IPS-15b (cell line): Measurements from ENCODE around the gene NRXN3.

ENCODE experiments used
- H3K27me3 ChIP-seq: one replicate; pipeline ENCODE4 v1.6.1; 2013; ENCODE audit warnings: low read length; ENCODE audit not compliant: control insufficient read depth, insufficient read depth
- H3K36me3 ChIP-seq: one replicate; pipeline ENCODE4 v1.6.1; 2013; ENCODE audit warnings: low read length; ENCODE audit not compliant: control insufficient read depth, insufficient read depth
- H3K4me1 ChIP-seq: one replicate; pipeline ENCODE4 v1.6.1; 2013; ENCODE audit warnings: mild to moderate bottlenecking, low read length; ENCODE audit not compliant: control insufficient read depth, insufficient read depth
- H3K4me3 ChIP-seq: one replicate; pipeline ENCODE4 v1.5.1; 2013; ENCODE audit warnings: low read depth, low read length
- H3K9ac ChIP-seq: one replicate; pipeline ENCODE4 v1.6.1; 2013; ENCODE audit warnings: low read depth, mild to moderate bottlenecking, low read length
- H3K9me3 ChIP-seq: one replicate; pipeline ENCODE4 v1.6.1; 2013; ENCODE audit warnings: mild to moderate bottlenecking, low read length; ENCODE audit not compliant: control insufficient read depth, insufficient read depth

Gene NRXN3

DNA sequence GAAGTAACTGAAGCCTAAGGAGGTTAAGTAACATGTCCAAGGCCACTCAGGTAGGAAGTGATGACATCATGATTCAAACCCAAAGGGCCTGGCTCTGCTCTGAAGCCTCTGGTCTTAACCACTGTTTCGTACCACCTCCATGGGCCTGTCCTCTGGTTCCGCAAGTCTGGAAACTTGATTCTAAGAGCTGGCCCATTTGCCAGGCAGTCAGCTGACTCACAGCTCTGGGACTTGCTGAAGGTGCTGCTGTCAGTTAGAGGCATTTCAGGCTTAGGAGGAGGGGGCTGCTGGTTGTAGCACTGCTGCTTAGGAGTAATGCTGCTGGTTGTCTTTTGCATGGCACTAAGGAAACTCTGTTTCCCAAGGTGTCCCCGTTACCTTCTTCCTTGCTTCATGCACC lies 7.9 kb downstream of the NRXN3 start:
- no peaks in the 10 kb centered on the region for H3K27me3 ChIP-seq
- no peaks in the 10 kb centered on the region for H3K36me3 ChIP-seq
- no peaks in the 10 kb centered on the region for H3K9me3 ChIP-seq
- H3K4me3 ChIP-seq, result no peak overlapping the region
- no peak overlapping the region for H3K9ac ChIP-seq
- no peaks in the 10 kb centered on the region for H3K4me1 ChIP-seq

DNA sequence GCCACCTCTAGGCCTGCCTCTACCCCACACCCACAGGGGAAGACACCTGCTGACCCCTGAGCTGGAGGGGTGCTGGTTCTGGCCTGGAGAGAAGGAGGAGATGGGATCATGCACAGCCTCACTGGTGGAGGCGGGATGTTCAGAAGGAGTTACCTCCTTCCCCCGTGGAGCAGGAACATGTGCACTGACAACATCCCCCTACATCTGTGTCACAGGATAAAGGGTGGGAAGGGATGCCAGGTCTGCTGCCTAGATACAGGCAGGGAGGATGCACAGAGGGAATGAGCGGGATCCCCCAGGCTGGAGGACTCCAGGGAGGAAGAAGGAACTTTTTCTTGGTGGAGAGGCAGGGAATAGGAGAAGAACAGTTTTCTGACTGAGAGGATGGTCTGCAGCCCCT lies 8.8 kb downstream of the NRXN3 start:
- H3K36me3 ChIP-seq, result no peaks in the 10 kb centered on the region
- no peaks in the 10 kb centered on the region for H3K4me1 ChIP-seq
- H3K27me3 ChIP-seq, result no peaks in the 10 kb centered on the region
- no peak overlapping the region for H3K4me3 ChIP-seq
- H3K9ac ChIP-seq, result no peak overlapping the region
- H3K9me3 ChIP-seq, result no peaks in the 10 kb centered on the region

DNA sequence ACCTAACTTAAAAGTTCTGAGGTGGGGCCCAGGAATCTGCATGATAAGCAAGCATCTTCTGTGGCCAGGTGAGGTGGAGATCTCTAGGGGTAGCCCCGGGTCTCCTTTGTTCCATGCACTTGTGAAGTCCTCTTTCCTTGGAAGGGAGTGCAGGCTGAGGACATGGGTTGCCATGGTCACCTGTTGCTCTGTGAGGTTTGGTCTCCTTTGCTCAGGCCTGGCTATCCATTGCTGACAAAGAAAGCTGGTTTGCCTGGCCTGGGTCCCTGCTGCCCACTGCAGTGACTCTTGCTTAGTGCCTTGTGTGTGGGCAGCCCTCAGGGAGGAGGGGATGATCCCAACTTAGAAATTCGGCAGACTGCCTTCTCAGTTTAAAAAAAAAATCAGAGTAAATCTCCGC lies 11.1 kb downstream of the NRXN3 start:
- Histone ChIP-seq H3K9ac (no peak overlapping the region), H3K4me1 (no peaks in the 10 kb centered on the region), H3K4me3 (no peak overlapping the region), H3K27me3 (no peaks in the 10 kb centered on the region), H3K9me3 (no peaks in the 10 kb centered on the region), H3K36me3 (no peaks in the 10 kb centered on the region)

DNA sequence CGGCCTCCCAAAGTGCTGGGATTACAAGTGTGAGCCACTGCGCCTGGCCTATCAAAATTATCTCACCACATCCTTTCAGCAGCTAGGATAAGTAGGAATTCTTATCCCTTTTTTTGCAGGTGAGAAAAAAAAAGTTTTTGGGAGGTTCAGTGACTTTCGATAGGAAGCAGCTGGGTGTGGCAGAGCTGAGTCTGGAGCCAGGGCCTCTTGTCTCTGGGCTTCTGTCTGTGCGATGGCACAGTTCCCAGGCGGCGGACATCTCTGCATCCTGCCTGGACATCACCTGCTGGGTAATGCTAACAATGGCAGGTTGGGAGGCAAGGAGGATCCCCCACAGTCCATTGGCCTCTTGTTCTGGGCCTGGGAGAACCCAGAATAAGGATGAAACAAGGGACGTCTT lies 12.5 kb downstream of the NRXN3 start:
- Histone ChIP-seq H3K27me3 (no peaks in the 10 kb centered on the region), H3K4me1 (no peaks in the 10 kb centered on the region), H3K36me3 (no peaks in the 10 kb centered on the region), H3K4me3 (no peak overlapping the region), H3K9ac (no peak overlapping the region), H3K9me3 (no peaks in the 10 kb centered on the region)

DNA sequence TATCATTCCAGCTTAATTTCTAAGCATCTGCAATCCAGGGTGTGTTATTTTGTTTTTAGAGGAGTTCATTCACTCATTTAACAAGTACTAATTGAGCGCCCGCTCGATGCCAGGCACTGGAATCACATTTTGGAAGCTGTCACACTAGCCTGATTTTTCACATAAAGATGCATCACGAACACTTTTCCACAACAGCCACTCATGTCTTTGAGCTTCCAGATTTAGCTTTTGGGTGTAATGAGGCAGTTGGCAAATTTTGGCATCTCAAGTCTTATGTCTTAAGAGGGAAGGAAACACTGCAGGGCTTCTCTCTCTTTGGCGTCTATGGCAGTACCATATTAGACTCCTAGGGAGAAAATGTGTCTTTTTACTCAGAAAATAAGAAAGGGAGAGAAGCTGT lies 14.0 kb downstream of the NRXN3 start:
- no peak overlapping the region for H3K4me3 ChIP-seq
- no peaks in the 10 kb centered on the region for H3K36me3 ChIP-seq
- H3K9ac ChIP-seq, result no peak overlapping the region
- H3K4me1 ChIP-seq, result no peaks in the 10 kb centered on the region
- no peaks in the 10 kb centered on the region for H3K27me3 ChIP-seq
- no peaks in the 10 kb centered on the region for H3K9me3 ChIP-seq

DNA sequence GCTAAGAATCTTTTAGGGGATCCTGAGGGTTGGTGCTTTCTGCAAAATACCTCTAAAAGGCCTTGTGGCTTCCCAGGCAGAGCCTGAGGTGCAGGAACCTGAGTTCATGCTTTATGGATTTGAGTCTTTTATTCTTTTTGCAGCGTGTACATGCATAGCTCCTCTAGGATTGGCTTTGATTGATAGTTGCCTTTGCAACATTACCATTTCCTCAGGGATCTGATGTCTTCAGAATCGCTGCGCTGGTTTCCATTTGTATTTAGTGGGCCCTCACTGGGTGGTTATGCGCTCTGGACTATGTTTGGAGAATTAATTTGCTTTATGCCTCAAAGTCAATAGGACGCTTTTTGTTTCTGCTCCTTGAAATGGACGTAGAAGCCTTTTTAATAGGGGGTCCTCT lies 16.1 kb downstream of the NRXN3 start:
- no peak overlapping the region for H3K9ac ChIP-seq
- no peaks in the 10 kb centered on the region for H3K36me3 ChIP-seq
- H3K4me1 ChIP-seq, result no peaks in the 10 kb centered on the region
- no peak overlapping the region for H3K4me3 ChIP-seq
- no peaks in the 10 kb centered on the region for H3K27me3 ChIP-seq
- H3K9me3 ChIP-seq, result no peaks in the 10 kb centered on the region

DNA sequence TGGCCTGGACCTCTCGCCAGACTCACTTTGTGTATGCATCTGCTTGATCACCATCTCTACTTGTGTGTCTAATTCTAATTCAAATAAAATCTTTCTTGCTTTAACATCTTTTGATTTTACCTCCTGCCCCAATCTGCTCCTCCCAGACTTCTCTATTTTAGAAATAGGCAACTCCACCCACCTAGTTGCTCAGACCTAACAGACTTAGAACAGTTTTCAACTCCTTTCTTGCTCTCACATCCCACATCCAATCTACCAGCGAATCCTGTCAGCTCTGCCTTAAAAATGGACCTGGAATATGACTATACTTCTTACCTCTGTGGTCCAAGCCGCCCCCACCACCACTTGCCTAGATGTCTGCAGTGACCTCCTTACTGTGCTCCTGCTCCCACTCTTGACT lies 18.7 kb downstream of the NRXN3 start:
- no peaks in the 10 kb centered on the region for H3K36me3 ChIP-seq
- H3K4me3 ChIP-seq, result no peak overlapping the region
- H3K4me1 ChIP-seq, result no peaks in the 10 kb centered on the region
- no peaks in the 10 kb centered on the region for H3K27me3 ChIP-seq
- no peaks in the 10 kb centered on the region for H3K9me3 ChIP-seq
- H3K9ac ChIP-seq, result no peak overlapping the region

DNA sequence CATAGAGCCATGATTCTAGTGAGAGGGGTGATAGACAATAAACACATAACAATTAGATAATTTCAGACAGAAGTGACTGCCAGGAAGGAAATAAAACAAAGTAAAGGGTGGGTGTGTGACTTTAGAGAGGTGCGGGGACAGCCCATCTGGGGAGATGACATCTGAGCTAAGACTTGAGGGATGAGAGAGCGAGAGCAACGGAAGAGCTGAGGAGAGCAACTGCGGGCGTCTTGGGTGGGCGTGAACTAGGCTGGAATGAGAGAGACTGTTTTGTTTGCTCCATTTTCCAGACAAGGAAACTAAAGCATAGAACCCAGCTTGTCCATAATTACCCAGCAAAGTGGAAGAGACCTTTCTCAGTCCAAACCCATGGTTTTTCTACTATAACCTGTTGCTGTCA lies 25.3 kb downstream of the NRXN3 start:
- Histone ChIP-seq H3K27me3 (no peaks in the 10 kb centered on the region), H3K9me3 (no peaks in the 10 kb centered on the region), H3K4me1 (no peaks in the 10 kb centered on the region), H3K4me3 (no peak overlapping the region), H3K9ac (no peak overlapping the region), H3K36me3 (no peaks in the 10 kb centered on the region)

DNA sequence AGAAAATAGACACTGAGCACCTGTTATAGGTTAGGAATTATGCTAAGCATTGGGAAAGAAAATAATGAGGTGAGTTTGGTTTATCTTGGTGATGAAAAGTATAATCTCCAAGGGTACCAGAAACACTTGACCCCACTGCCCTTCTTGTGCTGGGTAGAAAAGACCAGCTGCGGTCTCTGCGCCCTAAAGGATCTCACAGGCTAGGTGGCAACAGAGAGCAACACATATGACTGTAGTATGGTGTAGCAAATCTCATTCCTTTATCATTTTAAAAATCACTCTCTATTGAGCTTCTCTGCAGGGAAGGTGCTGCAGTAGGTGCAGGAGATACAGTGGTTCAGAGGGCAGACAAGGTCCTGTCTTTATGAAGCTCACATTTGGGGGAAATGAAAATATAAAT lies 26.1 kb downstream of the NRXN3 start:
- H3K36me3 ChIP-seq, result no peaks in the 10 kb centered on the region
- no peaks in the 10 kb centered on the region for H3K4me1 ChIP-seq
- H3K27me3 ChIP-seq, result no peaks in the 10 kb centered on the region
- no peak overlapping the region for H3K9ac ChIP-seq
- no peak overlapping the region for H3K4me3 ChIP-seq
- H3K9me3 ChIP-seq, result no peaks in the 10 kb centered on the region

DNA sequence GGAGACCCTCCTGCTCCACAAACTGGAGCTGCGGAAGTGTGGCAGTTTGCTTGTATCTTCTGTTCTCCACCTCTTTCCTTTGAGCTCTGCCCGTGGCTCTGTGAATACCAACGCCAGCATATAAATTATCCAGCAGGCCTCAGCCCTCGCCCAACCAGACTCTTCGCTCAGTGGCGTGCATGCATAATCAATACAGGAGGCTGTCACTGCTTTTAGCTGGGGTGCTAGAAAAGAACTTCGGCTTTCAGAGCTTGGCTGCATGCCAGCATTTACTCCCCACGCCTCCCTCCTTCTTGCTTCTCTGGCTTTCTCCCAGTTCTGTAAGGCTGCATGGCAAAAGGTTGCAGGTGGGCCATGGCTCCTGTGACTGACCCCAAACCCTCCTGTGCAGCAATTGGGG lies 26.9 kb downstream of the NRXN3 start:
- no peak overlapping the region for H3K4me3 ChIP-seq
- H3K9me3 ChIP-seq, result no peaks in the 10 kb centered on the region
- no peak overlapping the region for H3K9ac ChIP-seq
- H3K27me3 ChIP-seq, result no peaks in the 10 kb centered on the region
- no peaks in the 10 kb centered on the region for H3K4me1 ChIP-seq
- H3K36me3 ChIP-seq, result no peaks in the 10 kb centered on the region

DNA sequence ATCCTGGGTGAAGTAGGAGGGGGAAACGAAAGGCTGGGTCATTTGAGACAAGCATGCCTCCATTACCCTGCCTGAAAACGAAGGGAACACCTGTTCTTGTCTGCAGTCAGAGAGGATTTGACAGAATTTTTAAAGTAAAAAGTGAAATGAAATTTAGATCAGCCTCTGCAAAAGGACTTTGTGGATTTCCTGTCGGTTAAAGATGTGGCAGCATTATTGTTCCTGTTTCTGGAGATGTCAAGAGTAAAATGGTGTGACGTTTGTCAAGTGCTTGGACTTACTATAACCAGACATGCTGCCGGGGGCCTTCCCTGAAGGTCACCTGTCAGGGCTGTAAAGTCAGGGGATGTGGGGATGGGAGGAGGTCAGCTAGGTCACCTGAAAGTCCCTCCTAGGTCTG lies 32.0 kb downstream of the NRXN3 start:
- no peak overlapping the region for H3K4me3 ChIP-seq
- H3K27me3 ChIP-seq, result no peaks in the 10 kb centered on the region
- no peaks in the 10 kb centered on the region for H3K9me3 ChIP-seq
- no peaks in the 10 kb centered on the region for H3K4me1 ChIP-seq
- no peaks in the 10 kb centered on the region for H3K36me3 ChIP-seq
- no peak overlapping the region for H3K9ac ChIP-seq

DNA sequence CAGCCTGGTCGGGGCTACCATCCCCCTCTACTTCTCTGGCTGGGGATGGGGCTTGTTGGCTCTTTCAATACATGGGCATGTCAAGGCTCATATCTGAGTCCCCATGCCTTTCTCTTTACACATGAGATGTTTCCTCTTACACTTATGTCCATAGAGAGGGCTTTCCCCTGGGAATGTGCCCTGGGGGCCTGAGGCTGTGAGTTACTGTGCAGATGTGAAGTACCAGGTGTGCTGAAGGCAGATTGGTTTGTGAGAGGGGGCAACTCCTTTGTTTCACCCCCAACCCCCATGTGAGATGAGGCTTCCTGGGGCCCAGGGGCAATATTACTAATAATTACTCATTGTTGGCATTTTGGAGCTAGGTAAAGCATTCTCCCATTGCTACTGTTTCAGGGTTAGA lies 32.8 kb downstream of the NRXN3 start:
- Histone ChIP-seq H3K36me3 (no peaks in the 10 kb centered on the region), H3K9me3 (no peaks in the 10 kb centered on the region), H3K9ac (no peak overlapping the region), H3K27me3 (no peaks in the 10 kb centered on the region), H3K4me1 (no peaks in the 10 kb centered on the region), H3K4me3 (no peak overlapping the region)

DNA sequence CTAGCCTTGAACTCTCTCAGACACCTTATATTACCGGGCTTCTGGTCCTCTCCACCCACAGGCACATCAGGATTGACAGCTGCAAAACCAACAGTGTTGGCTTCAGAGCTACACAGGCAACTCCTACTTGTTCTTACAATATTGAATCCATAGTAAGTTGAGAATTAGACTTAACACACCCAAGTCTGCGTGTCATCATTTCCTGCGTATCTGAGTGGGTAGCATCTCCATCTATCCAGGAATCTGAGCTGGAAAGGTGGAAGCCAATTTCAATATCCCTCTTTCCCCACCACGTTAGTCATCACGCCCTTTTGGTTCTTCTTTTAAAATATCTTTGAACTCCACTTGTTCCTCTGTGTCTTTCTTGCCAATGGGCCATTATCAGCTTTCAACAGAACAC lies 37.2 kb downstream of the NRXN3 start:
- no peaks in the 10 kb centered on the region for H3K27me3 ChIP-seq
- H3K9ac ChIP-seq, result no peak overlapping the region
- H3K9me3 ChIP-seq, result no peaks in the 10 kb centered on the region
- H3K4me3 ChIP-seq, result no peak overlapping the region
- no peaks in the 10 kb centered on the region for H3K4me1 ChIP-seq
- no peaks in the 10 kb centered on the region for H3K36me3 ChIP-seq
